K562 (cell line): ENCODE results near the gene NKD1. TPM values are rescaled to one million over a fixed set of nuclear protein-coding genes. Genes with fewer than 3 reads are reported as not detected.

Experiments used
- FOXK1 ChIP-seq: sonication (generic); formaldehyde crosslinking; IDR thresholded peaks from 2 replicates; pipeline ENCODE4 v1.8.0; 2022; ENCODE audit warnings: missing genetic modification reagents, mild to moderate bottlenecking, borderline replicate concordance
- MXI1 ChIP-seq: IDR thresholded peaks from 2 replicates; pipeline ENCODE4 v1.6.1; 2011; ENCODE audit warnings: low read depth, mild to moderate bottlenecking, improper control_type of control experiment, low read length
- PURB ChIP-seq: sonication (generic); formaldehyde crosslinking; IDR thresholded peaks from 2 replicates; pipeline ENCODE4 v1.9.0; 2021; ENCODE audit warnings: low read depth, mild to moderate bottlenecking, missing genetic modification reagents
- RBM17 ChIP-seq: fragments of 200-400 bp; formaldehyde crosslinking; IDR thresholded peaks from 2 replicates; pipeline ENCODE4 v1.6.1; 2017; ENCODE audit warnings: low read depth, mild to moderate bottlenecking, low read length, borderline replicate concordance
- SMARCC2 ChIP-seq: fragments of 450-650 bp; IDR thresholded peaks from 2 replicates; pipeline ENCODE4 v1.6.1; 2017; ENCODE audit warnings: antibody characterized with exemption, moderate library complexity, mild to moderate bottlenecking, low read depth
- TARDBP ChIP-seq: fragments of 450-650 bp; IDR thresholded peaks from 2 replicates; pipeline ENCODE4 v1.6.1; 2016
- ZKSCAN1 ChIP-seq: fragments of 150-350 bp; IDR thresholded peaks from 2 replicates; pipeline ENCODE4 v1.6.1; 2016; ENCODE audit warnings: low read depth, low read length
- polyA plus RNA-seq, 8 experiments: library from polyadenylated mRNA; depleted of rRNA in 4 of 8; stranded (reverse) in 5 of 8; unstranded in 3 of 8; fragments of >200 nt; fragmentation: Nextera tagmentation in 2 of 8; fragmentation: Illumina TruSeq in 1 of 8; extraction: Ambion mirVana in 2 of 8; extraction: Trizol in 1 of 8; gene quantifications; 2 replicates each; pipeline versions ENCODE4 v1.2.1 to v1.2.3, GENCODE V29; 2011 to 2014; ENCODE audit warnings: inconsistent platforms in 1 of 8, missing spikeins in 1 of 8
- total RNA-seq, 7 experiments: library from RNA; depleted of rRNA in 6 of 7; stranded (reverse); fragments of >200 nt in 6 of 7; fragmentation: Illumina TruSeq in 2 of 7; extraction: Trizol in 2 of 7; gene quantifications; 2 replicates each; pipeline versions ENCODE4 v1.2.1 to v1.2.3, GENCODE V29; 2011 to 2021; ENCODE audit warnings: low replicate concordance in 1 of 7
- TF ChIP-seq, protein P1 (sequence below): sonication (generic); formaldehyde crosslinking; IDR thresholded peaks from 2 replicates; pipeline ENCODE4 v1.8.0; 2022; ENCODE audit warnings: missing genetic modification reagents, mild to moderate bottlenecking, borderline replicate concordance
- TF ChIP-seq, protein P2 (sequence below): fragments of 200-800 bp; sonication (Bioruptor generic); IDR thresholded peaks from 2 replicates; pipeline ENCODE4 v1.6.1; 2017; ENCODE audit warnings: missing genetic modification characterization, missing compliant biosample characterization
- TF ChIP-seq, protein P3 (sequence below): fragments of 250-450 bp; sonication (Bioruptor Pico); IDR thresholded peaks from 2 replicates; pipeline ENCODE4 v1.5.0; 2021
- TF ChIP-seq, protein P4 (sequence below): fragments of 450-650 bp; formaldehyde crosslinking; IDR thresholded peaks from 2 replicates; pipeline ENCODE4 v1.4.0; 2020; ENCODE audit warnings: mild to moderate bottlenecking, moderate library complexity

NKD1 gene
- total and polyA plus RNA-seq, 9 of the 15 experiments (the other 6 are each of a cell fraction or from before 2014, with no cell fraction given), result under 0.01 to 0.24 (median 0.04) TPM; not detected in 2

DNA sequence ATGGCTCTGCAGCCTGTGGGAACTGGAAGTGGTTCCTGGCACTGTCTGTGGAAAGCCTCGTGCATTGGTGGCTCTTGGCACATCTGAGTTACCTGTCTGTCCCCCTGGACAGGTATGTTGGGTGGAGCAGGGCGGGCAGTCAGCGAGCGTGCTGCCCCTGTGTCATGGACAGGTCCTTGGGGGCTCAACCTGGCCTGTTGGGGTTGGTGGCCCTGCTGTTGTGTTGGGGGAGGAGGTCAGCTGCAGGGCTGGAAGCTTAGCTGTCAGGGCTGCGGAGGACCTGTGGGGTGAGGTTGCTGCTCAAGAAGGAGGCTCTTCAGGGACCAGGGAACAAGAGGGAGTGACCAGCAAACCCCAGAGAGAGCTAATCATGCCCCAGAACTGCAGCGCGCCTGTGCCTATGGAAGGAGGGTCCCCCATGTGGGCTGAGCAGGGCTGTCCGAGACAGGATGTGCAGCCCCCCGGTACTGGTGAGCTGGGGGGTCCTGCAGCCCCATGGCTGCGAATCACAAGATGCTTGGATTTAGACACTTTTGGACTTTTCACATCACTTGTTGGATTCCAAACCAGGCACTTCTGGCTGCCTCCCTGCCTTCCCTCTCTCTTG is 7.2 kb downstream of the NKD1 start (continued):
- TF ChIP-seq, protein P1, sequence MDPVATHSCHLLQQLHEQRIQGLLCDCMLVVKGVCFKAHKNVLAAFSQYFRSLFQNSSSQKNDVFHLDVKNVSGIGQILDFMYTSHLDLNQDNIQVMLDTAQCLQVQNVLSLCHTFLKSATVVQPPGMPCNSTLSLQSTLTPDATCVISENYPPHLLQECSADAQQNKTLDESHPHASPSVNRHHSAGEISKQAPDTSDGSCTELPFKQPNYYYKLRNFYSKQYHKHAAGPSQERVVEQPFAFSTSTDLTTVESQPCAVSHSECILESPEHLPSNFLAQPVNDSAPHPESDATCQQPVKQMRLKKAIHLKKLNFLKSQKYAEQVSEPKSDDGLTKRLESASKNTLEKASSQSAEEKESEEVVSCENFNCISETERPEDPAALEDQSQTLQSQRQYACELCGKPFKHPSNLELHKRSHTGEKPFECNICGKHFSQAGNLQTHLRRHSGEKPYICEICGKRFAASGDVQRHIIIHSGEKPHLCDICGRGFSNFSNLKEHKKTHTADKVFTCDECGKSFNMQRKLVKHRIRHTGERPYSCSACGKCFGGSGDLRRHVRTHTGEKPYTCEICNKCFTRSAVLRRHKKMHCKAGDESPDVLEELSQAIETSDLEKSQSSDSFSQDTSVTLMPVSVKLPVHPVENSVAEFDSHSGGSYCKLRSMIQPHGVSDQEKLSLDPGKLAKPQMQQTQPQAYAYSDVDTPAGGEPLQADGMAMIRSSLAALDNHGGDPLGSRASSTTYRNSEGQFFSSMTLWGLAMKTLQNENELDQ (CRISPR knock-in tag), result no peak
- no peak for TF ChIP-seq MXI1
- no peak for TF ChIP-seq TARDBP
- no peak for TF ChIP-seq SMARCC2
- TF ChIP-seq, protein P2, sequence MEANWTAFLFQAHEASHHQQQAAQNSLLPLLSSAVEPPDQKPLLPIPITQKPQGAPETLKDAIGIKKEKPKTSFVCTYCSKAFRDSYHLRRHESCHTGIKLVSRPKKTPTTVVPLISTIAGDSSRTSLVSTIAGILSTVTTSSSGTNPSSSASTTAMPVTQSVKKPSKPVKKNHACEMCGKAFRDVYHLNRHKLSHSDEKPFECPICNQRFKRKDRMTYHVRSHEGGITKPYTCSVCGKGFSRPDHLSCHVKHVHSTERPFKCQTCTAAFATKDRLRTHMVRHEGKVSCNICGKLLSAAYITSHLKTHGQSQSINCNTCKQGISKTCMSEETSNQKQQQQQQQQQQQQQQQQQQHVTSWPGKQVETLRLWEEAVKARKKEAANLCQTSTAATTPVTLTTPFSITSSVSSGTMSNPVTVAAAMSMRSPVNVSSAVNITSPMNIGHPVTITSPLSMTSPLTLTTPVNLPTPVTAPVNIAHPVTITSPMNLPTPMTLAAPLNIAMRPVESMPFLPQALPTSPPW (CRISPR knock-in tag), result no peak
- TF ChIP-seq, protein P3, sequence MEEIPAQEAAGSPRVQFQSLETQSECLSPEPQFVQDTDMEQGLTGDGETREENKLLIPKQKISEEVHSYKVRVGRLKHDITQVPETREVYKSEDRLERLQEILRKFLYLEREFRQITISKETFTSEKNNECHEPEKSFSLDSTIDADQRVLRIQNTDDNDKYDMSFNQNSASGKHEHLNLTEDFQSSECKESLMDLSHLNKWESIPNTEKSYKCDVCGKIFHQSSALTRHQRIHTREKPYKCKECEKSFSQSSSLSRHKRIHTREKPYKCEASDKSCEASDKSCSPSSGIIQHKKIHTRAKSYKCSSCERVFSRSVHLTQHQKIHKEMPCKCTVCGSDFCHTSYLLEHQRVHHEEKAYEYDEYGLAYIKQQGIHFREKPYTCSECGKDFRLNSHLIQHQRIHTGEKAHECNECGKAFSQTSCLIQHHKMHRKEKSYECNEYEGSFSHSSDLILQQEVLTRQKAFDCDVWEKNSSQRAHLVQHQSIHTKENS (CRISPR knock-in tag), result no peak
- no peak for TF ChIP-seq FOXK1
- TF ChIP-seq, protein P4, sequence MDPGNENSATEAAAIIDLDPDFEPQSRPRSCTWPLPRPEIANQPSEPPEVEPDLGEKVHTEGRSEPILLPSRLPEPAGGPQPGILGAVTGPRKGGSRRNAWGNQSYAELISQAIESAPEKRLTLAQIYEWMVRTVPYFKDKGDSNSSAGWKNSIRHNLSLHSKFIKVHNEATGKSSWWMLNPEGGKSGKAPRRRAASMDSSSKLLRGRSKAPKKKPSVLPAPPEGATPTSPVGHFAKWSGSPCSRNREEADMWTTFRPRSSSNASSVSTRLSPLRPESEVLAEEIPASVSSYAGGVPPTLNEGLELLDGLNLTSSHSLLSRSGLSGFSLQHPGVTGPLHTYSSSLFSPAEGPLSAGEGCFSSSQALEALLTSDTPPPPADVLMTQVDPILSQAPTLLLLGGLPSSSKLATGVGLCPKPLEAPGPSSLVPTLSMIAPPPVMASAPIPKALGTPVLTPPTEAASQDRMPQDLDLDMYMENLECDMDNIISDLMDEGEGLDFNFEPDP (CRISPR knock-in tag), result no peak
- TF ChIP-seq ZKSCAN1, result no peak
- no peak for TF ChIP-seq PURB
- no peak for TF ChIP-seq RBM17
